Thyroid gland (tissue), 4 donors: Measurements from ENCODE around the gene DNAJC17. TPM values are rescaled to one million over a fixed set of nuclear protein-coding genes. Genes with fewer than 3 reads are reported as not detected.

Source experiments
- DNase-seq, 2 donors: peaks; one replicate each; pipeline ENCODE4 v3.0.0-alpha.2; 2019
- H3K27ac ChIP-seq, 3 donors: fragments of 200-600 bp; sonication (generic); 1 replicate in 2 of 3; 2 replicates in 1 of 3; pipeline ENCODE4 v1.5.1; 2016 to 2019; ENCODE audit warnings: mild to moderate bottlenecking in 1 of 3, moderate library complexity in 1 of 3
- H3K27me3 ChIP-seq: fragments of 200-600 bp; sonication (generic); one replicate; pipeline ENCODE4 v1.5.1; 2019
- H3K36me3 ChIP-seq, 2 donors: fragments of 200-600 bp; sonication (generic); one replicate each; pipeline ENCODE4 v1.5.1; 2016 to 2019
- H3K4me1 ChIP-seq, 2 donors: fragments of 200-600 bp; sonication (generic); one replicate each; pipeline ENCODE4 v1.5.1; 2017 to 2019
- H3K4me3 ChIP-seq, 3 donors: fragments of 200-600 bp; sonication (generic); replicated peaks in 1 of 3; 1 replicate in 2 of 3; 2 replicates in 1 of 3; pipeline ENCODE4 v1.5.1; 2016; ENCODE audit warnings: mild to moderate bottlenecking in 1 of 3
- H3K9me3 ChIP-seq: fragments of 200-600 bp; sonication (generic); one replicate; pipeline ENCODE4 v1.5.1; 2017
- POLR2A ChIP-seq, 2 donors: fragments of 450-650 bp; IDR thresholded peaks; one replicate each; pipeline ENCODE4 v1.6.1; 2017; ENCODE audit warnings: antibody characterized with exemption in 2 of 2, mild to moderate bottlenecking in 2 of 2, moderate library complexity in 1 of 2
- WGBS, 2 donors: methylation state at CpG; one replicate each; pipeline ENCODE4 v1.1.5; 2017; 5-methylcytosine and 5-hydroxymethylcytosine counted together
- intact Hi-C: fragments of 100-400 bp; cut with DNase I; formaldehyde crosslinking; loops from one replicate; pipeline ENCODE4 v1.15.1; 2023
- total RNA-seq, 4 donors: library from RNA; depleted of rRNA; stranded (reverse); fragments of >200 nt; gene quantifications; one replicate each; pipeline ENCODE4 v1.2.3, GENCODE V29; 2016
- TF ChIP-seq, protein P1 (sequence below), 6 experiments: fragments of 200-600 bp in 3 of 6; fragments of 450-650 bp in 3 of 6; sonication (generic) in 3 of 6; IDR thresholded peaks; one replicate each; pipeline ENCODE4 v1.5.1; 2016 to 2019; ENCODE audit warnings: antibody characterized with exemption in 6 of 6, mild to moderate bottlenecking in 2 of 6, inconsistent platforms in 1 of 6, moderate library complexity in 1 of 6

DNAJC17 gene
- total RNA-seq, 4 donors from 2014 or later = 21.6 to 51.9 (median 45.8) TPM

DNA sequence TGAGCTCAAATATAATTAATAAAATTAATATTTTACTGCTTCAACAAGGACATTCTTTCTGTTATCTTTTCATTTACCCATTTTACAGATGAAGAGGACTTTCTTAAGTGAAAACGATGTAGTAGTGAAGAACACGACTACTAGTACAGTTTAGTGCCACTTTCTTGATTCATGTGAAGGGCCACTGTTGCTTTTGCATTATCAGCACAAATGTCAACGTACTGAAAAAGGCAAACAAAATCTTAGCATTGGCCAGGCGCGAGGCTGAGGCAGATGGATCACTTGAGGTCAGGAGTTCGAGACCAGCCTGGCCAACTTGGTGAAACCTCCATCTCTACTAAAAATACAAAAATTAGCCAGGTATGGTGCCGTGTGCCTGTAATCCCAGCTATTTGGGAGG lies 11.8 kb upstream of the DNAJC17 start:
- TF ChIP-seq, protein P1, sequence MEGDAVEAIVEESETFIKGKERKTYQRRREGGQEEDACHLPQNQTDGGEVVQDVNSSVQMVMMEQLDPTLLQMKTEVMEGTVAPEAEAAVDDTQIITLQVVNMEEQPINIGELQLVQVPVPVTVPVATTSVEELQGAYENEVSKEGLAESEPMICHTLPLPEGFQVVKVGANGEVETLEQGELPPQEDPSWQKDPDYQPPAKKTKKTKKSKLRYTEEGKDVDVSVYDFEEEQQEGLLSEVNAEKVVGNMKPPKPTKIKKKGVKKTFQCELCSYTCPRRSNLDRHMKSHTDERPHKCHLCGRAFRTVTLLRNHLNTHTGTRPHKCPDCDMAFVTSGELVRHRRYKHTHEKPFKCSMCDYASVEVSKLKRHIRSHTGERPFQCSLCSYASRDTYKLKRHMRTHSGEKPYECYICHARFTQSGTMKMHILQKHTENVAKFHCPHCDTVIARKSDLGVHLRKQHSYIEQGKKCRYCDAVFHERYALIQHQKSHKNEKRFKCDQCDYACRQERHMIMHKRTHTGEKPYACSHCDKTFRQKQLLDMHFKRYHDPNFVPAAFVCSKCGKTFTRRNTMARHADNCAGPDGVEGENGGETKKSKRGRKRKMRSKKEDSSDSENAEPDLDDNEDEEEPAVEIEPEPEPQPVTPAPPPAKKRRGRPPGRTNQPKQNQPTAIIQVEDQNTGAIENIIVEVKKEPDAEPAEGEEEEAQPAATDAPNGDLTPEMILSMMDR (IDR thresholded peaks at IDR 0.05) = no peak
- no peak for TF ChIP-seq POLR2A (IDR thresholded peaks at IDR 0.05)
- peaks cover 8 to 14% of the 10 kb centered on the region in 2 donors for H3K4me1 ChIP-seq
- H3K9me3 ChIP-seq = no peaks in the 10 kb centered on the region
- H3K27ac ChIP-seq = no peak overlapping the region
- no peaks in the 10 kb centered on the region for H3K36me3 ChIP-seq
- H3K27me3 ChIP-seq = no peaks in the 10 kb centered on the region
- H3K4me3 ChIP-seq = no peak overlapping the region
- WGBS, 2 donors = 85 to 86% methylated on average over 7 of the region's 7 CpGs
- DNase-seq = no peak
- intact Hi-C loops = no loop called here

DNA sequence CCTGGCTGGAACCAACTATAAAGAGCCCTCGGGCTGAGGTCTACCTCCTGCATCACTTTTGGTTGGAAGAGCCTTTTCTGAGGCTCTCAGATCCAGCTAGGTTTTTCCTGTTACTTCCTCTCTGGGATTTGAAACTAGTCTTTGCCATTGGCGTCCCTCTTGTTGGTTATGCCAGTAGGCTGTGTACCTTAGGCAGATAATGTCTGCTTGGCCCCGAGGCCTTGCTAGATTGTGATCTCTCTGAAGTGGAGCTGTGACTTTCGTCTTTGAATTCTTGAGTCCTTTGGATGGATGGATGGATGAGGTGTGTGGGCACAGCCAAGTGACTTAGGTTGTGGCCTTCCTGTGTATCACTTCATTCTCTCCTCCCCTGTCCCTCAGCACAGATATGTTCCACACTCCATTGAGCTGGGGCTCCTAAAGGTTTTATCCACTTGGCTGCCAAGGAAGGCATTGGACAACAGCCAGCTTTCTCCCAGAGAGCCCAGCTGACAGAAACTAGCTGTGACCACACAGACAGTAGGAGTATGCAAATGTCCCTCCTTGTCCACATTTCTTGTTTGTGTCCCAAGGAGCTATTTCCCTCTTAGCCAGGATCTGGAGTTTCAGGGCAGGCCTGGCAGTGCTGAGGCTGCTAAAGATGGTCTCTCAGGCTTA lies 7.9 kb upstream of the DNAJC17 start:
- Histone ChIP-seq H3K4me3 (no peak overlapping the region), H3K4me1 (peaks cover 8 to 14% of the 10 kb centered on the region in 2 donors), H3K36me3 (peaks cover 0 to 7% of the 10 kb centered on the region in 2 donors), H3K27me3 (no peaks in the 10 kb centered on the region), H3K9me3 (no peaks in the 10 kb centered on the region), H3K27ac (peak overlapping the region; percentile 69 to 87 (median 78))
- peak; percentile 88 to 89 for DNase-seq
- 64 to 68% methylated on average over 4 of the region's 4 CpGs for WGBS, 2 donors
- intact Hi-C loops = no loop called here
- TF ChIP-seq, protein P1 (IDR thresholded peaks at IDR 0.05) = no peak
- TF ChIP-seq POLR2A (IDR thresholded peaks at IDR 0.05) = no peak

DNA sequence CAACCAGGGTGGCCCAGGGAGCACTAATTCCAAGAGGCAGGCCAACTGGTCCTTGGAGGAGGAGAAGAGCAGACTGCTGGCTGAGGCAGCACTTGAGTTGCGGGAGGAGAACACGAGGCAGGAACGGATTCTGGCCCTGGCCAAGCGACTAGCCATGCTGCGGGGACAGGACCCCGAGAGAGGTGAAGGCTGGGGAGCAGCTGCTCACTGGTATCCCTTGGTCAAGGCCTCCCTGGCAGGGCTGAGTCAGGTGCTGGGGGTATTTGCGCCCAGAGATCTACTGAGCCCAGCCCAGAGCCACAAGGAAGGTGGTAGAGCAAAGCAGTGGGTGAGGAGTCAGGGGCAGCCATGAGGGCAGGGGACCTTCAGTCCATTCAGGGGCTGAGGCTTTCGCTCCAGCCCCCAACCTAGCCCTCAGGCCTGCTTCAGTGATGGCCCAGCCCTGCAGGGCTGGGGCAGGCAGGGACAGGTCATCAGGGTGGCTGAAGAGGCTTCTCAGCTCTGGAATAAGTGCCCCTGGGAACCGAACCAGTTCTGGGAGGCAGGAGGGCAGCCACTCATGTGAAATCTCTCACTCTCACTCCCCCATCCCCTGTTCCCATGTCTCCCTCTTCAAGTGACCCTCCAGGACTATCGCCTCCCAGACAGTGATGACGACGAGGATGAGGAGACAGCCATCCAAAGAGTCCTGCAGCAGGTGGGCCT lies 5.6 kb upstream of the DNAJC17 start:
- Histone ChIP-seq H3K4me3 (no peak overlapping the region), H3K27me3 (no peaks in the 10 kb centered on the region), H3K4me1 (peaks cover 8 to 19% of the 10 kb centered on the region in 2 donors), H3K27ac (no peak overlapping the region), H3K36me3 (peaks cover 0 to 7% of the 10 kb centered on the region in 2 donors), H3K9me3 (no peaks in the 10 kb centered on the region)
- TF ChIP-seq POLR2A (IDR thresholded peaks at IDR 0.05) = no peak
- TF ChIP-seq, protein P1 (IDR thresholded peaks at IDR 0.05) = no peak
- intact Hi-C loops = no loop called here
- WGBS, 2 donors = 88 to 90% methylated on average over 11 of the region's 12 CpGs
- DNase-seq = no peak

DNA sequence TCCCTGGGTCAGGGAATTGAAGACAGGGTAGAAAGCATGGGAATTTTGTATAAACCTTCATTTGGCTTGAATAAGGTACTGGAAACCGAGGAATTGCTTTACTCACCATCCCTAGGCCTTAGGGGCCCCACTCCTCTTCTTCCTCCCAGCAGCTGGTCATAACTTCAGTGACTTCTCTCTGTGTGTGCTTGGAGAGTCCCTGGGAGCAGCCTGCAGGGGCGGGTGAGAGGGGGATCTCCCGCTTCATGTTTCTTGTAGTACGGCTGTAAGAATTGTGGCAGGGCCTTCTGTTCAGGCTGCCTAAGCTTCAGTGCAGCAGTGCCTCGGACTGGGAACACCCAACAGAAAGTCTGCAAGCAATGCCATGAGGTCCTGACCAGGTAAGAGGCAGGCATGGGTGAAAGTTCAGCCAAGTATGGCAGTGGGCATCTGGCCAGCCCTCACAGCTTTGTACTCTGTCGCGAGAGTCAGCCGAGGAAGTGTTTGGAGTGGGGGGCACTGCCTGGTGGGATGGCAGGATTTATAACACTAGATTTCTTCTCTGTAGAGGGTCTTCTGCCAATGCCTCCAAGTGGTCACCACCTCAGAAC lies 1.7 kb upstream of the DNAJC17 start:
- DNase-seq = peak in 1 of 2 donors; percentile 14
- intact Hi-C loops = no loop called here
- WGBS, 2 donors = 50 to 58% methylated on average over 8 of the region's 8 CpGs
- H3K27me3 ChIP-seq = no peaks in the 10 kb centered on the region
- no peak overlapping the region for H3K4me3 ChIP-seq
- no peak for TF ChIP-seq POLR2A (IDR thresholded peaks at IDR 0.05)
- TF ChIP-seq, protein P1 (IDR thresholded peaks at IDR 0.05) = no peak
- H3K36me3 ChIP-seq = peaks cover 0 to 7% of the 10 kb centered on the region in 2 donors
- peaks cover 10 to 19% of the 10 kb centered on the region in 2 donors for H3K4me1 ChIP-seq
- H3K27ac ChIP-seq = no peak overlapping the region
- no peaks in the 10 kb centered on the region for H3K9me3 ChIP-seq
